Measurements from ENCODE around the gene EHD1. TPM values are rescaled to one million over a fixed set of nuclear protein-coding genes. Genes with fewer than 3 reads are reported as not detected.

EHD1 gene
- polyA plus RNA-seq, 1 donor (not counting 4 experiments of a cell fraction or from before 2014, with no cell fraction given) = 73.9 TPM

- peak overlapping the region; percentile 80 to 97 (median 83) for H3K4me3 ChIP-seq (ENCODE audit: control insufficient read depth in 2 of 3, extremely low read depth in 1 of 3, insufficient read depth in 2 of 3, low read depth in 1 of 3, low read length in 3 of 3)
- peak overlapping the region; percentile 29 for H2AFZ ChIP-seq (ENCODE audit: control insufficient read depth, low read length)
- no peak for DNase-seq (ENCODE audit: low read depth, low spot score)
- no peak overlapping the region for H3K9ac ChIP-seq (ENCODE audit: control insufficient read depth, extremely low read depth, insufficient read depth, low read length)
- TF ChIP-seq CTCF (optimal IDR thresholded peaks at IDR 0.05 in 1 of 3, IDR thresholded peaks at IDR 0.05 in 1 of 3, conservative IDR thresholded peaks at IDR 0.05 in 1 of 3; ENCODE audit: extremely low read depth in 1 of 3, insufficient read depth in 2 of 3, low read length in 3 of 3) = no peak
- TF ChIP-seq EZH2 (IDR thresholded peaks at IDR 0.05; ENCODE audit: low read length) = no peak
- no peaks in the 10 kb centered on the region for H4K20me1 ChIP-seq (ENCODE audit: control insufficient read depth, extremely low read depth, insufficient read depth, low read length)
- H3K36me3 ChIP-seq (ENCODE audit: control insufficient read depth in 2 of 2, extremely low read depth in 1 of 2, insufficient read depth in 2 of 2, low read length in 2 of 2) = peaks cover 9 to 20% of the 10 kb centered on the region in 2 experiments
- dilution Hi-C loops (cut with MboI; ENCODE audit: extremely low pct_ligation_motif_present, low sequenced_read_pairs) = no loop called here
- no peaks in the 10 kb centered on the region for H3K9me1 ChIP-seq (ENCODE audit: control insufficient read depth, extremely low read depth, insufficient read depth, low read length)
- FAIRE-seq = no peak
- H3K4me2 ChIP-seq (ENCODE audit: control insufficient read depth, extremely low read depth, insufficient read depth, low read depth, low read length) = peak overlapping the region; percentile 92
- peaks cover 9% of the 10 kb centered on the region for H3K79me2 ChIP-seq (ENCODE audit: control insufficient read depth, insufficient read depth, low read length)
- H3K4me1 ChIP-seq (ENCODE audit: control insufficient read depth, extremely low read depth, insufficient read depth, low read length) = peaks cover 9% of the 10 kb centered on the region
- H3K9me3 ChIP-seq (ENCODE audit: control insufficient read depth, low read depth, low read length) = no peaks in the 10 kb centered on the region
- no peaks in the 10 kb centered on the region for H3K27me3 ChIP-seq (ENCODE audit: control insufficient read depth, extremely low read depth, insufficient read depth, low read length)
- no peak overlapping the region for H3K27ac ChIP-seq (ENCODE audit: control insufficient read depth, insufficient read depth, low read length)
Observed at GRCh38 chr11:64810891-64811272, 67.5 kb downstream of the EHD1 start.

GRCh38 chr11:64810271-64810890, 68.0 kb downstream of the EHD1 start, which contains the start of gene MEN1:
MEN1 (minus strand) TSS chr11:64810551; CDS start chr11:64810109, 442 bp downstream.
- Histone ChIP-seq H3K9me1 (ENCODE audit: control insufficient read depth, extremely low read depth, insufficient read depth, low read length) (no peaks in the 10 kb centered on the region), H3K36me3 (ENCODE audit: control insufficient read depth in 2 of 2, extremely low read depth in 1 of 2, insufficient read depth in 2 of 2, low read length in 2 of 2) (peaks cover 9 to 22% of the 10 kb centered on the region in 2 experiments), H3K4me1 (ENCODE audit: control insufficient read depth, extremely low read depth, insufficient read depth, low read length) (peaks cover 9% of the 10 kb centered on the region), H3K27me3 (ENCODE audit: control insufficient read depth, extremely low read depth, insufficient read depth, low read length) (no peaks in the 10 kb centered on the region), H3K9ac (ENCODE audit: control insufficient read depth, extremely low read depth, insufficient read depth, low read length) (peak within 1 kb of the TSS; percentile 72), H4K20me1 (ENCODE audit: control insufficient read depth, extremely low read depth, insufficient read depth, low read length) (no peaks in the 10 kb centered on the region), H3K27ac (ENCODE audit: control insufficient read depth, insufficient read depth, low read length) (peak within 1 kb of the TSS; percentile 31), H3K4me2 (ENCODE audit: control insufficient read depth, extremely low read depth, insufficient read depth, low read depth, low read length) (peak within 1 kb of the TSS; percentile 92), H3K4me3 (ENCODE audit: control insufficient read depth in 2 of 3, extremely low read depth in 1 of 3, insufficient read depth in 2 of 3, low read depth in 1 of 3, low read length in 3 of 3) (peak within 1 kb of the TSS; percentile 80 to 97 (median 83)), H2AFZ (ENCODE audit: control insufficient read depth, low read length) (peak within 1 kb of the TSS; percentile 80), H3K9me3 (ENCODE audit: control insufficient read depth, low read depth, low read length) (no peaks in the 10 kb centered on the region), H3K79me2 (ENCODE audit: control insufficient read depth, insufficient read depth, low read length) (peaks cover 9% of the 10 kb centered on the region)
- TF ChIP-seq CTCF (optimal IDR thresholded peaks at IDR 0.05 in 1 of 3, IDR thresholded peaks at IDR 0.05 in 1 of 3, conservative IDR thresholded peaks at IDR 0.05 in 1 of 3; ENCODE audit: extremely low read depth in 1 of 3, insufficient read depth in 2 of 3, low read length in 3 of 3) (no peak), EZH2 (IDR thresholded peaks at IDR 0.05; ENCODE audit: low read length) (no peak)
- dilution Hi-C loops (cut with MboI; ENCODE audit: extremely low pct_ligation_motif_present, low sequenced_read_pairs) = no loop called here
- DNase-seq (ENCODE audit: low read depth, low spot score) (peak; percentile 36), FAIRE-seq (no peak)
